Glutamatergic neuron (in vitro differentiated cells): ENCODE measurements around the gene FANCG. TPM values are rescaled to one million over a fixed set of nuclear protein-coding genes. Genes with fewer than 3 reads are reported as not detected.

Experiments
- DNase-seq: peaks from one replicate; pipeline ENCODE4 v3.0.0; 2022
- H3K27ac Mint-ChIP-seq: one replicate; pipeline ENCODE4 v1.8.0; 2020; ENCODE audit warnings: mild to moderate bottlenecking, mixed read lengths, inconsistent platforms; ENCODE audit not compliant: unreplicated experiment
- H3K27me3 Mint-ChIP-seq: one replicate; pipeline ENCODE4 v1.8.0; 2020; ENCODE audit warnings: mild to moderate bottlenecking, moderate library complexity, mixed read lengths, inconsistent platforms; ENCODE audit not compliant: unreplicated experiment
- H3K36me3 Mint-ChIP-seq: one replicate; pipeline ENCODE4 v1.8.0; 2020; ENCODE audit warnings: mild to moderate bottlenecking, mixed read lengths, inconsistent platforms; ENCODE audit not compliant: unreplicated experiment
- H3K4me1 Mint-ChIP-seq: one replicate; pipeline ENCODE4 v1.8.0; 2020; ENCODE audit warnings: mild to moderate bottlenecking, low read depth, mixed read lengths, inconsistent platforms; ENCODE audit not compliant: unreplicated experiment
- H3K4me3 Mint-ChIP-seq: one replicate; pipeline ENCODE4 v1.8.0; 2020; ENCODE audit warnings: mild to moderate bottlenecking, mixed read lengths, inconsistent platforms; ENCODE audit not compliant: unreplicated experiment
- H3K9me3 Mint-ChIP-seq: one replicate; pipeline ENCODE4 v1.8.0; 2020; ENCODE audit warnings: mild to moderate bottlenecking, moderate library complexity, mixed read lengths, inconsistent platforms; ENCODE audit not compliant: unreplicated experiment
- total RNA-seq: library from RNA; stranded (reverse); fragmentation: NEBNext Ultra II Directional; extraction: Animal tissue kit (Norgen Biotek cat#: 25700); gene quantifications from one replicate; pipeline ENCODE4 v1.2.1, GENCODE V29; 2021; ENCODE audit not compliant: unreplicated experiment
- TF ChIP-seq, protein P1 (sequence below): fragments of 200-600 bp; sonication (generic); IDR thresholded peaks from one replicate; pipeline ENCODE4 v1.5.0; 2021; ENCODE audit not compliant: partially characterized antibody, unreplicated experiment

Gene FANCG
- total RNA-seq, 1 donor from 2014 or later: 49.0 TPM

DNA sequence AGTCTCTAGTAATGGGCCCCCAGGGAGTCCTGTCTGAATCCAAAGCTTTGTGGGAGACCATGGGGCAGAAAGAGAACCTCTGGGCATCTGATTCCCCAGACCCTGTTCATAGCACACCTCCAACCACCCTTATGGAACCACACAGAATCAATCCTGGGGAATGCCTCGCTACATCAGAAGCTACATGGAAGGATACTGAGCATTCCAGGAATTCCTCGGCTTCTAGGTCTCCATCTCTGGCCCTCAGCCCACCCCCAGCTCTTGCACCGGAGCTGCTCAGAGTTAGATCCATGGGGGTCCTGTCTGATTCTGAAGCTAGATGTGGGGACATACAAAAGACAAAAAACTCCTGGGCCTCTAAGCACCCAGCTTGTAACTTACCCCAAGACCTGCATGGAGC, 35.7 kb downstream of the FANCG start:
- peaks cover 3% of the 10 kb centered on the region for H3K4me1 Mint-ChIP-seq
- no peak overlapping the region for H3K27ac Mint-ChIP-seq
- TF ChIP-seq, protein P1, sequence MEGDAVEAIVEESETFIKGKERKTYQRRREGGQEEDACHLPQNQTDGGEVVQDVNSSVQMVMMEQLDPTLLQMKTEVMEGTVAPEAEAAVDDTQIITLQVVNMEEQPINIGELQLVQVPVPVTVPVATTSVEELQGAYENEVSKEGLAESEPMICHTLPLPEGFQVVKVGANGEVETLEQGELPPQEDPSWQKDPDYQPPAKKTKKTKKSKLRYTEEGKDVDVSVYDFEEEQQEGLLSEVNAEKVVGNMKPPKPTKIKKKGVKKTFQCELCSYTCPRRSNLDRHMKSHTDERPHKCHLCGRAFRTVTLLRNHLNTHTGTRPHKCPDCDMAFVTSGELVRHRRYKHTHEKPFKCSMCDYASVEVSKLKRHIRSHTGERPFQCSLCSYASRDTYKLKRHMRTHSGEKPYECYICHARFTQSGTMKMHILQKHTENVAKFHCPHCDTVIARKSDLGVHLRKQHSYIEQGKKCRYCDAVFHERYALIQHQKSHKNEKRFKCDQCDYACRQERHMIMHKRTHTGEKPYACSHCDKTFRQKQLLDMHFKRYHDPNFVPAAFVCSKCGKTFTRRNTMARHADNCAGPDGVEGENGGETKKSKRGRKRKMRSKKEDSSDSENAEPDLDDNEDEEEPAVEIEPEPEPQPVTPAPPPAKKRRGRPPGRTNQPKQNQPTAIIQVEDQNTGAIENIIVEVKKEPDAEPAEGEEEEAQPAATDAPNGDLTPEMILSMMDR: no peak
- peaks cover 2% of the 10 kb centered on the region for H3K27me3 Mint-ChIP-seq
- H3K9me3 Mint-ChIP-seq: no peaks in the 10 kb centered on the region
- no peak for DNase-seq
- H3K36me3 Mint-ChIP-seq: no peaks in the 10 kb centered on the region
- no peak overlapping the region for H3K4me3 Mint-ChIP-seq

DNA sequence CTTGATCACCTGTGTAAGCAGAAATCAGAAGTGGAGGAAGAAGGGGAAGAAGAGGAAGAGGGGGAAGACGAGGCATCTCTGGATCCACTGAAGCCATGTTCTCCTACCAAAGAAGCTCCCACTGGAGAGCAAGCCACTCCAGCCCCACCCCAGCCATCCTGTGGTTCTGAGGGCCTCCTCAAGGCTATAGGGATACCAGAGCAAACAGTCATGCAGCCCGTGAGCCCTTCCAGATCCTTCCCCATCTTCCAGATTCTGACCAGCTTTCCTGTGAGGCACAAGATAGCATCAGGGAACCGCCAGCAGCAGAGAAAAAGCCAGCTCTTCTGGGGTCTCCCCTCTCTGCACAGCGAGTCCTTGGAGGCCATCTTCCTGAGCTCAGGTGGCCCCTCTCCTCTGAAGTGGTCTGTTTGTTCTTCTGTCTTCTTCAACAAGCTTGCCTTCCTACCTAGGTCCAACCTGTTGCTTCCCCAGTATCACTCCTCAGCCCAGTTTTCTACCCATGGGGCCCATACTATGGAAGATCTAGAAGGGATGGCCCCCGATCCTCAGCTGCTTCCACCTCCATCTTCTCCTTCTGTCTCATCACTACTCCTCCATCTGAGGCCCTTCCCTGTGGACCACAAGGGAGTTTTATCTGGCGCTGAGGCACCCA, 36.7 kb downstream of the FANCG start:
- H3K27ac Mint-ChIP-seq: peak overlapping the region; percentile 49
- DNase-seq: no peak

DNA sequence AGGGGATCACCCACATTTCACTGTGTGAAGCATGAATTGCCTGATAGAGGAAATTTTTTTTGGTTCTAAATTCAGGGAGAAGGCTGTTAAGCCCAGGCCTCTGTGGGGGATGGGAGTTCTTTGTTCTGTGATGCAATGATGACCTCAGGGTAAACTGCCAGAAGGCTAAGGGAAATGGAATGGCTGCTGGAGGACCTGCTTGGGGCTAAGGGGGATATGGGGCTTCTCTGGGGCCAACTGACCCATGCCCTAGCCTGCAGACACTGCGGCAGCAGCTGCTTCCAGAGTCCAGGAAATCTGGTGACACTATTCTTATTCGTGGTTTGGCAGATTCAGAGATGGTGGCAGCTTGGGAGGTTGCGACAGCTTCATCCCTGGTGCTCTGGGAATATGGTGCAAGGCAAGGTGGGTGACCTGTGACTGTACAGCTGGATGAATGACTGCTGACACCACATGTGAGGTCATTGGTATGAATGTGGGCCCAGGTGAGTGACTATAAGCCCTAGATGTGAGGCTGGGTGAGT, 37.6 kb downstream of the FANCG start:
- TF ChIP-seq, protein P1: no peak
- no peaks in the 10 kb centered on the region for H3K9me3 Mint-ChIP-seq
- H3K4me3 Mint-ChIP-seq: no peak overlapping the region

More for the DNA sequence above, 36.7 kb downstream of the FANCG start:
- no peak overlapping the region for H3K4me3 Mint-ChIP-seq
- H3K36me3 Mint-ChIP-seq: no peaks in the 10 kb centered on the region
- peaks cover 3% of the 10 kb centered on the region for H3K4me1 Mint-ChIP-seq
- no peaks in the 10 kb centered on the region for H3K9me3 Mint-ChIP-seq
- TF ChIP-seq, protein P1: no peak
- peaks cover 2% of the 10 kb centered on the region for H3K27me3 Mint-ChIP-seq

DNA sequence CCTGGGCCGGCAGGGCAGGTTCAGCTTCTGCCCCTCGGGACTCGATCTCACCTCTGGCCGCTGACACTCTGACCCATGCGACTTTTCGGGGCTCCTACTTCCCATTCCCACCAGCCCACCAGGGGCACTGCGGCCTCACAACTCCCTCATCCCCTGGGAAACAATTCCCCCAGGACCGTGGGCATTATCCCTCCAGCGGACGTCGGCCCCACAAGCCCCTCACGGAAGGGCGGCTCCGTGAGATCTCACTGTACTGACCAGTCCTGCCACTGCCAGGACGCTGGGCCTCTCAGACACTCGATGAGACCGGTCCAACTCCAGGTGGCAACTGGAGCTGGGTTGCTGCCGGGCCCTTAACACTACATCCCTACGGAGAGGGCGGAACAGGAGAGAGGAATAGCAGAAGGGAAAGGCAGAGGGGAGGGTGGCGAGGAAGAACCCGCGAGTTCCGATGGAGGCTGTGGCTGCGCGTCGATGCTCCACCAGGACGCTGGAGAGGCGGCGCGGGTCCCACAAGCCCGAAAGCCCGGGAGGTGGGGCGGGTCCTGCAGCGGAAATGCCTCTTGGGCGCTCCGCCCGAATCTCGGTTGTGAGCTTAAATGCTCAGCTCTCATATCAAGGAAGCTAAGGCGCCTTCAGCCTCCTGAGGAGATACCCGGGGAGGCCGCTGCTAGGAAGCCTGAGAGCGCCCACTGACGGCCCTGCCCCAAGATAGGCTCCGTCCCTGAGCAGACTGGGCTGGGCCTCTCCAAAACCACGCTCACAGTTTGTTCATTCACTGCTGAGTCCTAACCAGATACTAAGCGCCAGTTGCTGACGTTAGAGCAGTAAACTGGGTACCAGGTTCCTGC, 43.7 kb downstream of the FANCG start:
- no peak overlapping the region for H3K4me3 Mint-ChIP-seq
- DNase-seq: peak; percentile 18
- TF ChIP-seq, protein P1: no peak
- H3K36me3 Mint-ChIP-seq: peaks cover 4% of the 10 kb centered on the region
- no peaks in the 10 kb centered on the region for H3K4me1 Mint-ChIP-seq
- no peaks in the 10 kb centered on the region for H3K27me3 Mint-ChIP-seq
- no peaks in the 10 kb centered on the region for H3K9me3 Mint-ChIP-seq
- H3K27ac Mint-ChIP-seq: no peak overlapping the region

More for the DNA sequence above, 37.6 kb downstream of the FANCG start:
- Mint-ChIP-seq H3K4me1 (peaks cover 3% of the 10 kb centered on the region), H3K36me3 (no peaks in the 10 kb centered on the region), H3K27ac (peak overlapping the region; percentile 83), H3K27me3 (peaks cover 2% of the 10 kb centered on the region)
- DNase-seq: no peak
